K562 (cell line): ENCODE results near the gene CTDSPL. TPM values are rescaled to one million over a fixed set of nuclear protein-coding genes. Genes with fewer than 3 reads are reported as not detected.

Experiments
- ATAC-seq: fragments of 200-7000 bp; cut with Tn5 transposase; 3 replicates; pipeline ENCODE4 v1.9.1; 2020; ENCODE audit warnings: moderate library complexity
- BruUV-seq: library from RNA; stranded (reverse); fragments of 400-500 nt; replicated peaks from 2 replicates; lab custom pipeline; 2021; lab: Mats Ljungman, UMichigan
- CTCF ChIA-PET: fragments of 300-600 bp; formaldehyde crosslinking; extraction: SDS; loops from one replicate; lab custom pipeline; 2021; ENCODE audit warnings: low intra/inter-chr PET ratio; lab: Yijun Ruan, JAX
- POLR2A ChIA-PET: fragments of 300-600, 350-650 bp; sonication (Branson Sonifier 250); formaldehyde crosslinking; extraction: SDS; loops from one replicate; lab custom pipeline; 2021; ENCODE audit warnings: antibody characterized with exemption, inconsistent platforms; lab: Yijun Ruan, JAX
- DNase-seq, 4 experiments: peaks; one replicate each; pipeline versions ENCODE4 v3.0.0 to v3.0.0-alpha.2; 2011 to 2018; ENCODE audit warnings: low spot score in 3 of 4, mixed read lengths in 3 of 4; ENCODE audit errors: extremely low read depth in 1 of 4
- FAIRE-seq: peaks from 2 replicates; lab custom pipeline; 2011; peaks lifted over from hg19 to GRCh38; lab: Jason Lieb, UNC
- H2AFZ ChIP-seq: 2 replicates; pipeline ENCODE4 v1.6.0; 2011; ENCODE audit warnings: low read depth, low read length, control low read depth, inconsistent platforms
- H3K27ac ChIP-seq: fragments of 200-600 bp; 3 replicates; pipeline ENCODE4 v1.8.0; 2011; ENCODE audit warnings: low read depth, mild to moderate bottlenecking, control low read depth, inconsistent platforms, low read length, moderate library complexity, mixed read lengths; ENCODE audit errors: extremely low read depth
- H3K27me3 ChIP-seq, 2 experiments: fragments of 300-600 bp in 1 of 2; 2 replicates in 1 of 2; 3 replicates in 1 of 2; pipeline versions ENCODE4 v1.6.0 to v1.8.0; 2011; ENCODE audit warnings: inconsistent platforms in 2 of 2, low read length in 2 of 2, mild to moderate bottlenecking in 1 of 2, mixed read lengths in 1 of 2, moderate library complexity in 1 of 2; ENCODE audit not compliant: control insufficient read depth in 2 of 2, insufficient read depth in 2 of 2
- H3K36me3 ChIP-seq: fragments of 300-600 bp; 3 replicates; pipeline ENCODE4 v1.8.0; 2011; ENCODE audit warnings: mild to moderate bottlenecking, low read length, inconsistent platforms; ENCODE audit not compliant: control insufficient read depth, insufficient read depth
- H3K4me1 ChIP-seq, 2 experiments: fragments of 200-600 bp in 1 of 2; replicated peaks in 1 of 2; 2 replicates in 1 of 2; 3 replicates in 1 of 2; pipeline versions ENCODE4 v1.5.1 to v1.8.0; 2011; ENCODE audit warnings: inconsistent platforms in 2 of 2, low read length in 2 of 2, mild to moderate bottlenecking in 1 of 2, mixed read lengths in 1 of 2, moderate library complexity in 1 of 2; ENCODE audit not compliant: control insufficient read depth in 2 of 2, insufficient read depth in 2 of 2
- H3K4me2 ChIP-seq: 2 replicates; pipeline ENCODE4 v1.6.1; 2011; ENCODE audit warnings: low read length, control low read depth, inconsistent platforms, mixed read lengths; ENCODE audit not compliant: insufficient read depth
- H3K4me3 ChIP-seq: fragments of 200-600 bp; sonication (generic), shearing (Covaris generic); 2 replicates; pipeline ENCODE4 v1.5.1; 2016; ENCODE audit warnings: control low read depth, inconsistent platforms
- H3K79me2 ChIP-seq: fragments of 200-600 bp; 3 replicates; pipeline ENCODE4 v1.8.0; 2011; ENCODE audit warnings: low read length, inconsistent platforms; ENCODE audit not compliant: control insufficient read depth, insufficient read depth
- H3K9ac ChIP-seq, 2 experiments: 2 replicates each; pipeline versions ENCODE4 v1.6.0 to v1.6.1; 2011; ENCODE audit warnings: low read depth in 2 of 2, low read length in 2 of 2, control low read depth in 1 of 2, inconsistent platforms in 1 of 2, mild to moderate bottlenecking in 1 of 2, mixed read lengths in 1 of 2; ENCODE audit not compliant: insufficient read depth in 1 of 2
- H3K9me1 ChIP-seq: one replicate; pipeline ENCODE4 v1.6.0; 2011; ENCODE audit warnings: inconsistent platforms, mild to moderate bottlenecking, low read length, moderate library complexity; ENCODE audit not compliant: control insufficient read depth, insufficient read depth
- H3K9me3 ChIP-seq: replicated peaks from 2 replicates; pipeline ENCODE4 v1.5.1; 2011; ENCODE audit warnings: low read depth, low read length, inconsistent platforms; ENCODE audit not compliant: control insufficient read depth, insufficient read depth
- H4K20me1 ChIP-seq: replicated peaks from 2 replicates; pipeline ENCODE4 v1.6.1; 2011; ENCODE audit warnings: low read length, inconsistent platforms, mixed read lengths; ENCODE audit not compliant: control insufficient read depth, insufficient read depth
- ARID2 ChIP-seq: fragments of 450-650 bp; IDR thresholded peaks from 2 replicates; pipeline ENCODE4 v1.6.1; 2017; ENCODE audit warnings: antibody characterized with exemption, mild to moderate bottlenecking
- FOXP1 ChIP-seq: sonication (generic); formaldehyde crosslinking; IDR thresholded peaks from 2 replicates; pipeline ENCODE4 v1.8.0; 2022; ENCODE audit warnings: mild to moderate bottlenecking, missing genetic modification reagents
- HOMEZ ChIP-seq: fragments of 250-450 bp; sonication (Bioruptor Pico); IDR thresholded peaks from 2 replicates; pipeline ENCODE4 v1.4.0; 2020; ENCODE audit warnings: mild to moderate bottlenecking, moderate library complexity
- RBM14 ChIP-seq: fragments of 200-400 bp; formaldehyde crosslinking; IDR thresholded peaks from 2 replicates; pipeline ENCODE4 v1.6.1; 2018; ENCODE audit warnings: low read depth, mild to moderate bottlenecking, low read length, moderate library complexity, borderline replicate concordance; ENCODE audit not compliant: insufficient read depth
- ZNF134 ChIP-seq: fragments of 250-450 bp; sonication (Bioruptor Pico); conservative IDR thresholded peaks from 2 replicates; pipeline ENCODE4 v1.4.0; 2020
- ZNF76 ChIP-seq: fragments of 250-450 bp; sonication (Bioruptor Pico); IDR thresholded peaks from 2 replicates; pipeline ENCODE4 v1.4.0; 2020; ENCODE audit warnings: mild to moderate bottlenecking, moderate library complexity, borderline replicate concordance
- whole genome bisulfite sequencing: fragments of 100-300 bp; shearing (Covaris generic); methylation state at CpG from one replicate; pipeline ENCODE4 v1.1.6; 2016; ENCODE audit warnings: low coverage, mixed read lengths; ENCODE audit not compliant: insufficient coverage; ENCODE audit errors: missing lambda C conversion rate; 5-methylcytosine and 5-hydroxymethylcytosine counted together
- in situ Hi-C: fragments of 300-500 bp; cut with MboI; formaldehyde crosslinking; loops from 4 replicates; pipeline ENCODE4 v1.15.0; 2018; ENCODE audit warnings: inconsistent platforms, mixed read lengths
- intact Hi-C: fragments of 100-400 bp; cut with micrococcal nuclease; formaldehyde crosslinking; loops from 2 replicates; pipeline ENCODE4 v1.14.2; 2022
- polyA plus RNA-seq, 8 experiments: library from polyadenylated mRNA; depleted of rRNA in 4 of 8; stranded (reverse) in 5 of 8; unstranded in 3 of 8; fragments of >200 nt; fragmentation: Nextera tagmentation in 2 of 8; fragmentation: Illumina TruSeq in 1 of 8; extraction: Ambion mirVana in 2 of 8; extraction: Trizol in 1 of 8; gene quantifications; 2 replicates each; pipeline versions ENCODE4 v1.2.1 to v1.2.3, GENCODE V29; 2011 to 2014; ENCODE audit warnings: inconsistent platforms in 1 of 8, missing spikeins in 1 of 8
- total RNA-seq, 7 experiments: library from RNA; depleted of rRNA in 6 of 7; stranded (reverse); fragments of >200 nt in 6 of 7; fragmentation: Illumina TruSeq in 2 of 7; extraction: Trizol in 2 of 7; gene quantifications; 2 replicates each; pipeline versions ENCODE4 v1.2.1 to v1.2.3, GENCODE V29; 2011 to 2021; ENCODE audit warnings: low replicate concordance in 1 of 7

CTDSPL gene
- total and polyA plus RNA-seq, 9 of the 15 experiments (the other 6 are each of a cell fraction or from before 2014, with no cell fraction given): 5.1 to 19.3 (median 11.3) TPM

GRCh38 chr3:37997791-37998370 is 136.2 kb downstream of the CTDSPL start:
- ATAC-seq (no peak), FAIRE-seq (no peak), DNase-seq (no peak)
- H3K4me1 ChIP-seq: peaks cover 51% of the 10 kb centered on the region in 2 experiments
- WGBS: 62% methylated on average over 6 of the region's 6 CpGs
- no peak overlapping the region for H3K4me3 ChIP-seq
- no TSS peak for BruUV-seq
- H2AFZ ChIP-seq: peak overlapping the region; percentile 92
- H3K27me3 ChIP-seq: no peaks in the 10 kb centered on the region
- intact Hi-C loops (no loop called here), in situ Hi-C loops (no loop called here)
- ChIA-PET CTCF (interaction anchor here (1.2 kb wide), 1 partner anchor 15 kb away, joined by 4 read pairs; no protein-coding TSS in a partner anchor), POLR2A (interaction anchor here (1.4 kb wide), 2 partner anchors 13 to 123 kb away, joined by 5 to 7 read pairs; no protein-coding TSS in a partner anchor)
- peaks cover 63% of the 10 kb centered on the region for H3K36me3 ChIP-seq
- H3K79me2 ChIP-seq: peaks cover 22% of the 10 kb centered on the region
- H3K4me2 ChIP-seq: peak overlapping the region; percentile 91; the same call in 1 of the 2 replicates
- H3K27ac ChIP-seq: peak overlapping the region; percentile 92
- TF ChIP-seq ARID2 (no peak), HOMEZ (CRISPR knock-in tag) (no peak; the same call in 1 of the 2 replicates), ZNF76 (CRISPR knock-in tag) (0 out of 2 replicates have a peak, but pooled peaks have one; percentile 1), ZNF134 (CRISPR knock-in tag) (no peak), FOXP1 (CRISPR knock-in tag) (0 out of 2 replicates have a peak, but pooled peaks have one; percentile 4), RBM14 (no peak)
- no peaks in the 10 kb centered on the region for H3K9me3 ChIP-seq
- peak overlapping the region; percentile 89 to 92 for H3K9ac ChIP-seq
- no peaks in the 10 kb centered on the region for H4K20me1 ChIP-seq
- peaks cover 5% of the 10 kb centered on the region for H3K9me1 ChIP-seq
